HG03460 (cell line): ENCODE results near the gene COG5.

ENCODE experiments used
- ATAC-seq: cut with Tn5 transposase; IDR thresholded peaks from one replicate; pipeline ENCODE4 v1.9.1; 2021; ENCODE audit not compliant: unreplicated experiment

COG5 gene

GRCh38 chr7:107563775-107564552, at the start of gene COG5, which contains the start of gene DUS4L:
TSS of gene COG5 (minus strand) at chr7:107563920. CDS start at chr7:107563896, 24 bp downstream.
TSS of gene DUS4L (plus strand) at chr7:107563971. CDS start at chr7:107567071, 3,100 bp downstream.
- ATAC-seq = peak; percentile 96

GRCh38 chr7:107613439-107613838, 49.7 kb upstream of the COG5 start:
- no peak for ATAC-seq

- no peak for ATAC-seq
These were observed 46.6 kb upstream of the COG5 start for GRCh38 chr7:107610323-107610722.

- no peak for ATAC-seq
These were observed 46.1 kb upstream of the COG5 start for GRCh38 chr7:107609811-107610261.

GRCh38 chr7:107606303-107606702, 42.6 kb upstream of the COG5 start:
- ATAC-seq = no peak

GRCh38 chr7:107605218-107605815, 41.6 kb upstream of the COG5 start:
- no peak for ATAC-seq

GRCh38 chr7:107600816-107601215, 37.1 kb upstream of the COG5 start:
- ATAC-seq = no peak

- no peak for ATAC-seq
These were observed 35.5 kb upstream of the COG5 start for GRCh38 chr7:107599262-107599661.

- ATAC-seq = no peak
These were observed 34.2 kb upstream of the COG5 start for GRCh38 chr7:107597953-107598352.

- ATAC-seq = no peak
These were observed 33.8 kb upstream of the COG5 start for GRCh38 chr7:107597582-107597916.

GRCh38 chr7:107596881-107597581, 33.3 kb upstream of the COG5 start:
- no peak for ATAC-seq

- no peak for ATAC-seq
These were observed 31.4 kb upstream of the COG5 start for GRCh38 chr7:107594961-107595737.

GRCh38 chr7:107593025-107593410, 29.3 kb upstream of the COG5 start:
- ATAC-seq = no peak

- no peak for ATAC-seq
These were observed 28.8 kb upstream of the COG5 start for GRCh38 chr7:107592361-107593024.

GRCh38 chr7:107591421-107591820, 27.7 kb upstream of the COG5 start:
- no peak for ATAC-seq

- no peak for ATAC-seq
These were observed 24.9 kb upstream of the COG5 start for GRCh38 chr7:107588529-107589130.

- ATAC-seq = no peak
These were observed 21.0 kb upstream of the COG5 start for GRCh38 chr7:107584716-107585115.

GRCh38 chr7:107582875-107583274, 19.2 kb upstream of the COG5 start:
- no peak for ATAC-seq

- ATAC-seq = no peak
These were observed 17.8 kb upstream of the COG5 start for GRCh38 chr7:107581387-107582013.
